Brain microvascular endothelial cell (primary cell): Measurements from ENCODE around the gene LDLRAD4.

Experiments used
- DNase-seq: peaks from one replicate; pipeline ENCODE4 v3.0.0-alpha.2; 2020
- H3K27ac ChIP-seq: fragments of 250-450 bp; sonication (Bioruptor Pico); 2 replicates; pipeline ENCODE4 v1.5.1; 2020; ENCODE audit warnings: mild to moderate bottlenecking, moderate library complexity
- H3K27me3 ChIP-seq: fragments of 250-450 bp; sonication (Bioruptor Pico); replicated peaks from 2 replicates; pipeline ENCODE4 v1.5.1; 2020; ENCODE audit warnings: mild to moderate bottlenecking
- H3K36me3 ChIP-seq: fragments of 250-450 bp; sonication (Bioruptor Pico); replicated peaks from 2 replicates; pipeline ENCODE4 v1.5.1; 2020; ENCODE audit warnings: mild to moderate bottlenecking
- H3K4me3 ChIP-seq: 2 replicates; pipeline ENCODE4 v1.5.1; 2011; ENCODE audit warnings: low read depth, mild to moderate bottlenecking, control low read depth, low read length, moderate library complexity
- in situ Hi-C: cut with HindIII; loops from 2 replicates; pipeline ENCODE4 v1.10.0; 2017; ENCODE audit warnings: low sequenced_read_pairs, low pct_ligation_motif_present
- TF ChIP-seq, protein P1 (sequence below): IDR thresholded peaks from 2 replicates; pipeline ENCODE4 v1.5.1; 2011; ENCODE audit warnings: low read depth, mild to moderate bottlenecking, moderate library complexity, low read length, control low read depth, inconsistent platforms; ENCODE audit errors: missing control alignments

Gene LDLRAD4

DNA sequence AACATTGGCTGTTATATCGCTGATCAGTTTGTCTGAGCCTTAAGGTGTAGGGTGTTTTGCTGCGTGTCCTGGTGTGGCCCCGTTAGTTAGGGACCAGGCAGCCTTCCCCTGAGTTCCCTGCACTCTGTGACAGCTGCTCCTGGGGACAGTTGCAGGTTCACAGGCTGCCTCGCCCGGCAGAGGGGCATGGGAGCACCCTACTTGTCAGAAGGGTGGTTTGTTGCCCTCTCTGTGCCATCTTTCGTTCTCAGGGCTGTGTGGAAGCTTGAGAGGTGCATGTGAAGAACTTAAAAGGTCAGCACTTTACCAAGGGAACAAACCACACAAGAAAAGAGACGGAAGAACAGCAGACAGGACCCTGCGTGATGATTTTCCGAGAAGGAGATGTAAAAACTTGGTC lies 159.6 kb downstream of the LDLRAD4 start:
- TF ChIP-seq, protein P1, sequence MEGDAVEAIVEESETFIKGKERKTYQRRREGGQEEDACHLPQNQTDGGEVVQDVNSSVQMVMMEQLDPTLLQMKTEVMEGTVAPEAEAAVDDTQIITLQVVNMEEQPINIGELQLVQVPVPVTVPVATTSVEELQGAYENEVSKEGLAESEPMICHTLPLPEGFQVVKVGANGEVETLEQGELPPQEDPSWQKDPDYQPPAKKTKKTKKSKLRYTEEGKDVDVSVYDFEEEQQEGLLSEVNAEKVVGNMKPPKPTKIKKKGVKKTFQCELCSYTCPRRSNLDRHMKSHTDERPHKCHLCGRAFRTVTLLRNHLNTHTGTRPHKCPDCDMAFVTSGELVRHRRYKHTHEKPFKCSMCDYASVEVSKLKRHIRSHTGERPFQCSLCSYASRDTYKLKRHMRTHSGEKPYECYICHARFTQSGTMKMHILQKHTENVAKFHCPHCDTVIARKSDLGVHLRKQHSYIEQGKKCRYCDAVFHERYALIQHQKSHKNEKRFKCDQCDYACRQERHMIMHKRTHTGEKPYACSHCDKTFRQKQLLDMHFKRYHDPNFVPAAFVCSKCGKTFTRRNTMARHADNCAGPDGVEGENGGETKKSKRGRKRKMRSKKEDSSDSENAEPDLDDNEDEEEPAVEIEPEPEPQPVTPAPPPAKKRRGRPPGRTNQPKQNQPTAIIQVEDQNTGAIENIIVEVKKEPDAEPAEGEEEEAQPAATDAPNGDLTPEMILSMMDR: no peak
- no peaks in the 10 kb centered on the region for H3K36me3 ChIP-seq
- H3K27me3 ChIP-seq: no peaks in the 10 kb centered on the region
- no peak overlapping the region for H3K4me3 ChIP-seq
- no peak overlapping the region for H3K27ac ChIP-seq
- DNase-seq: no peak
- in situ Hi-C loops: no loop called here

GRCh38 chr18:13379062-13379865 lies 160.7 kb downstream of the LDLRAD4 start:
- no peak for DNase-seq
- Histone ChIP-seq H3K27ac (no peak overlapping the region), H3K36me3 (no peaks in the 10 kb centered on the region), H3K27me3 (no peaks in the 10 kb centered on the region), H3K4me3 (no peak overlapping the region)
- TF ChIP-seq, protein P1: no peak
- in situ Hi-C loops: no loop called here

DNA sequence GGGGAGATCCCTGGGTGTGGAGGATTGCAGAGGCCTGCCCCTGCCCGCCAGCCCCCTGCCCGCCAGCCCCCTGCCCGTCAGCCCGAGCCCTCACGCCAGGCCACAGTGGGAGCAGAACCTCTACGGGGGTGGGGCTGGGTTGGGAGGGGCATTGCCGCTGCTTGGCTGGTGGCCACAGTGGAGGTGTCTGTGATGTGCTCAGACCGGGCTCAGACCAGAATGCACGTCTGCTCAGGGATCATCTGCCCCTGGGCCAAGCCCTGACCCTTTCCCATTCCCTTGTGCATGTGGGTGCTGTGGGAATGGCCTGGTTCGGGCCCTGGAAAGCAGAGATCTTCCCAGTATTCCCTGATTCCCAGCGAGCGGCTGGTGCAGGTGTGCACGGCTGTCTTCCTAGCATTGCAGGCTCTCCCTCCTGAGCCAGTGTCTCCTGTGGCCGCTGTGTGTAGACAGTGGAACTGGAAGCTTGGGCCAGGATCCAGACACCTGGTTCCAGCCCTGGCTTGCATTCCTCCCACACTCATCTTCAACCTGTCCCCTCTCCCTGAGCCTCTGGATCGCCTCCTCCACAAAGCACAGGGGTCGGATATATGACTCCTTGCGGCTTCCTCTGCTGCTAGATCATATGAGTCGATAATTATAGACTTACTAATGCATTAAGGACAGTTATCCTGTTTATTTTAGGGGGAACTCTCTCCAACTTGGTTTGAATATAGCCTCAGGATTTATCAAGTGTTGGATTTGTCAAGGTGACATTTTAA lies 161.6 kb downstream of the LDLRAD4 start:
- peak; percentile 6 for DNase-seq
- H3K27ac ChIP-seq: no peak overlapping the region
- no peak overlapping the region for H3K4me3 ChIP-seq
- TF ChIP-seq, protein P1: no peak
- no peaks in the 10 kb centered on the region for H3K36me3 ChIP-seq
- no peaks in the 10 kb centered on the region for H3K27me3 ChIP-seq
- in situ Hi-C loops: no loop called here

GRCh38 chr18:13380691-13381070 lies 162.1 kb downstream of the LDLRAD4 start:
- Histone ChIP-seq H3K27me3 (no peaks in the 10 kb centered on the region), H3K4me3 (no peak overlapping the region), H3K27ac (no peak overlapping the region), H3K36me3 (no peaks in the 10 kb centered on the region)
- peak; percentile 5 for DNase-seq
- TF ChIP-seq, protein P1: no peak
- in situ Hi-C loops: no loop called here

- DNase-seq: no peak
- Histone ChIP-seq H3K27ac (peak overlapping the region; percentile 73), H3K27me3 (no peaks in the 10 kb centered on the region), H3K36me3 (no peaks in the 10 kb centered on the region), H3K4me3 (no peak overlapping the region)
- in situ Hi-C loops: no loop called here
- TF ChIP-seq, protein P1: no peak
Observed at GRCh38 chr18:13381331-13381730, 162.8 kb downstream of the LDLRAD4 start.
